ENCODE data around the gene COL4A2.
"Not testable (repeated sequence)": the region's sequence is repeated elsewhere in the genome, so short reads cannot be mapped to it uniquely, and the experiment has no call there.

Gene COL4A2

DNA sequence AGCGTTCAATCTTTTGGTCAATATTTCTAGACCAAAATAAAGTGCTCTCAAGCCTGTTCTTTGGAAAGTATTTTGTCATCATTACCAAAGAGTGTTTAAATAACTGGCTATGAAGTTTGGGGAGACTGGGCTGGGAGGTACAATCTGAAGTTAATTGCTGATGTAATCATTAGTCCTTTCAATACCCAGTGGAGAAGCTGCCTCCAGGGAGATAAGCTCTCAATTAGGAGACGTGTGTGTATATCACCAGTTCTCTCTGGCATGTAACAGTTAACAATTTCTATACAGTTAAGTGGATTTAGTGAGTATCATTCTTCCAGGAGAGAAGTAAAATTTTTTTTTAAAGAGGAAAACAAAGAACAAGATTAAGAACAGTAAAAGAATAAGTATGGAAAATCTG lies 1.5 kb upstream of the COL4A2 start:
- no peak for FAIRE-seq
- DNase-seq (ENCODE audit: insufficient read length, low spot score), result no peak

DNA sequence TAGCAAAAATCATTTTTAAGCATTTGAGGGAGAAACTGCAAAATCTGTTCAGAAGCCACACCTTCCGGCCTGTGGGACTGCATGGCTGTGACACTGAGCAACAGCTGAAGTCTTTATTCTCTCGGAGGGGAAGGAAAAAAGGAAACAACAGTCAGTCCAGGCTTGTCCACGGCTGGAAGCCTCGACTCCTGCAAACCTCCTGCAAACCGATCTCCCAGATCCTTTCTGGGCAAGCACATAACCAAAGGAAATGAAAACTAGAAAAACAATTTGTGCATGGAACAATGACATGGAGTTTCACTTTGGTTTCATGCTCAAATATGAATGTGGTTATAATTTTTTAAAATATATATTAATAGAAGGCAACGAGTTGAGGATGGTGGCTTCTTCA lies 1.1 kb upstream of the COL4A2 start:
- no peak for FAIRE-seq

DNA sequence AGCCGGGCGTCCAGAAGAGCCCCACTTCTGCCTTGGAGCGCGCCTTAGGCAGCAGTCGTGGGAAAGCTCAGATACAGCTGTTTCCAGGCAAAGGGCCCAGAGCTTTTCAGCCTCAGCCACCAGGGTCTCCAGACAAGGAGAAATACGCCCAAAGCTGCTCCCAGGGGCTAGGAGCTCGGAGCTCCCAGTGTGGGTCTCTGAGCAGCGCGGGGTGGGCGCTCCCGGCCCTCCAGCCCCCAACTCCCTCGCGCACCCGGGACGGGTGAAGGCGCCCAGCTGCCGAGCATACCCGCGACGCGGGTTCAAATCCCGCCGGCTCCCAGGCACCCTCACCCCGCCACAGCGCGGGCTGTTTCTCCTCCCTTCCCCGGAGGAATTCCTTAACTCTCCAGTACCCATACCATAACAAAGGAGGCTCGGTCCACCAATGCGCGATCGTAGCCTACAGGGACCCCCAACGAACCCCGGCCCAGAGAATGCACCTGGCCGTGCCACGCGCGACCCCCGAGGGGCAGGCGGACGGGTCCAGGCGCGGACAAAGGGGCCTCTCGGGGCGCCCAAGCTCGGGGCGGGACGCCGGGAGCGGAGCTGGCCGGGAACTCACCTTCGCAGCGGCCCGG lies 634 bp upstream of the COL4A2 start:
- no peak for DNase-seq (ENCODE audit: insufficient read length, low spot score)
- FAIRE-seq, result no peak

More for the DNA sequence above, 1.1 kb upstream of the COL4A2 start:
- DNase-seq (ENCODE audit: insufficient read length, low spot score), result no peak

DNA sequence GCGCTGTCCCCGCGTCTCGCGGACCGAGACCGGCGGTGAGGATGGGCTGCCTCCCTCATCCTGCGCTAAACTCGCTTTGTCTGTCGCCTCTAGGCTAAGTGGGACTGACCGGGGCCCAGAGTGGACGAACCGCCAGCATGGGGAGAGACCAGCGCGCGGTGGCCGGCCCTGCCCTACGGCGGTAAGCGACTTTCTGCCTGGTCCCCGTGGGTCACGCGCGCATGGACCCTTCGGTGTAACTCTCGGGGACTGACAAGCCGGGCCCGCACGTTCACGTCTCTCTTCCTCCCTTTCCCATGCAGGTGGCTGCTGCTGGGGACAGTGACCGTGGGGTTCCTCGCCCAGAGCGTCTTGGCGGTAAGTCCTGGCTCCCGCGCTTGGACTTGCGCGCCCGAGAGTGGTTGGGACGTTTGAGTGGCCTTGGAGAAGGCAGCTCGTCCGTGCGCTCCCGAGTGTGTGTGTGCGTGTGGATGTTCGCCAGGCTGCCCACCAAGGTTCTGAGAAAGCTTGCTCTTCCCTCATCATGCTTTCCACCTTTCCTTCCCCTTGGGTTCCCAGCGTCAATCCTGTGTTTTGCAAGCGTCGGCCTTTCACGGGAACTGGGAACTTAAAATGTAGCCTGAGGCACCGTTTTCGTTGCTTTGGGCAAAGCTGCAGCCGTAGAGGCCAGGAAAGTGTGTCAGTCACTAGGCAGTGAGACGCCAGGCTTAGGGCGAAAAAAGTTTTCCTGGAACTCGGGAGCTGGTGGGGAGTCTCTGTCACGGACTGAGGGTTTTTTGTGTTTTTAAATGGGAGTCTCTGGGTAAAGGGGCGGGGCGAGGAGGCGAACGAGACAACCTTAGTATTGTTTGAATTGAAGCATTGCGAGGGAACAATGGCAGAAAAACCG lies 927 bp downstream of the COL4A2 start:
- FAIRE-seq, result peak; percentile 16
- DNase-seq (ENCODE audit: insufficient read length, low spot score), result no peak

DNA sequence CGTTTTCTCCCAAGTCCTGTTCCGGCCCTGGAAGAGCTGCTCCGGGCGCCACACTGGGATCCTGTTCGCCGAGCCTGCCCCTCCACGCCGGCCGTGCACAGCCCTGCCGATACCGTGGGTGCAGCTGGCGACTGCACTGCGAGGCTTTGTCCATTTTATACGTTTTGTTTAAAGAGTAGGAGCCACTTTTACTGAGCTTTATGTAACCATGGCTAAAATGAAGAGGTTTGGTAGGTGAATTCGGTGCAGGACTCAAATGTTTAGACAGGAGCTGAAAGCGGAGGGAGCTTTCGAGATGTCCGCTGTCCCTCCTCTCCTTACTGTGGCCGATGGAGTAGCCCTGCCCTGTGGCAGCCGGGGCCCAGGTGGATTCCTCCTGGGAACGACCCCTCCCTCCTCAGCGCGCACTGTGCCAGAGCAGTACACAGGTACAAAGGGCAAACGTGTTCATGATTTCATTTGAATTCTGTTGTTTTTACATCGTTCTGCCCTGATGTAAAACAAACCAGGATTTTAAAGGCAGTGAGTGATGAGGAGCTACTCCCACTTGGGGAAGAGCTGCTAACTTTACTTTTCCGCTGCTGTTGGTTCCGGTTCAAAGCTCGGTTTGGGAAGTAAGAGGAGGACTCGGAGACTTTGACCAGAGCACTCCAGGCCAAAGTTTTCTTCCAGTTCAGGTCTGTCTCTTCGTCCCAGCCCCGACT lies 1.7 kb downstream of the COL4A2 start:
- no peak for DNase-seq (ENCODE audit: insufficient read length, low spot score)
- no peak for FAIRE-seq

DNA sequence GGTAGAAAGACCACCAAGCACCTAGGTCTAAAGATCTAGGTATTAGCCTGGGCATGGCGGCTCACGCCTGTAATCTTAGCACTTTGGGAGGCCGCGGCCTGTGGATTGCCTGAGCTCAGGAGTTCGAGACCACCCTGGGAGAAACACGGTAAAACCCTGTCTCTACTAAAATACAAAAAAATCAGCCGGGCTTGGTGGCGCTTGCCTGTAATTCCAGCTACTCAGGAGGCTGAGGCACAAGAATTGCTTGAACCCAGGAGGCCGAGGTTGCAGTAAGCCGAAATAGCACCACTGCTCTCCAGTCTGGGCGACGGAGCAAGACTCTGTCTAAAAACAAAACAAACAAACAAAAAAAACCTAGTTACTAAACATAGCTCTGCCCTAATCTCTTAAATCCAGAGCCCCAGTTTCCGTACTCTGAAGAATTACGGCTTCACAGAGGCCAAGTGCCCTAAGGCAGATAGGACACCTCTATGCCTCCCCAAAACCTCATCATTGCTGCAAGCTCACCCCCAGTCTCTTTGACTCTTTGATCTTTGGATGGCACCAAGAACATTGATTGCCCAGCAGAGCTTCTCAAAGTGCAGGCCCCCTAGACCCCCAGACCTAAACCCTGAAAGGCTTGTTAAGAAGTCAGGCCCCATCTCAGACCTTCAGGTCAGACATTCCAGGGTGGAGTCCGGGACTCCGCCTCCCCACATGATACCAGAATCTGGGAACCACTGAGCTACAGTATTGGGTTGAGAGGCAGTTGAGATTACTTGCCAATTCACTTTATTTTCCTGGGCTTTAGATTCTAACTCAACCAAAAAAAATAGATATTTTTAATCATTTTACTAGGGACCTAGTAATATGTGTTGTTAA lies 2.8 kb downstream of the COL4A2 start:
- no peak for FAIRE-seq
- no peak for DNase-seq (ENCODE audit: insufficient read length, low spot score)

DNA sequence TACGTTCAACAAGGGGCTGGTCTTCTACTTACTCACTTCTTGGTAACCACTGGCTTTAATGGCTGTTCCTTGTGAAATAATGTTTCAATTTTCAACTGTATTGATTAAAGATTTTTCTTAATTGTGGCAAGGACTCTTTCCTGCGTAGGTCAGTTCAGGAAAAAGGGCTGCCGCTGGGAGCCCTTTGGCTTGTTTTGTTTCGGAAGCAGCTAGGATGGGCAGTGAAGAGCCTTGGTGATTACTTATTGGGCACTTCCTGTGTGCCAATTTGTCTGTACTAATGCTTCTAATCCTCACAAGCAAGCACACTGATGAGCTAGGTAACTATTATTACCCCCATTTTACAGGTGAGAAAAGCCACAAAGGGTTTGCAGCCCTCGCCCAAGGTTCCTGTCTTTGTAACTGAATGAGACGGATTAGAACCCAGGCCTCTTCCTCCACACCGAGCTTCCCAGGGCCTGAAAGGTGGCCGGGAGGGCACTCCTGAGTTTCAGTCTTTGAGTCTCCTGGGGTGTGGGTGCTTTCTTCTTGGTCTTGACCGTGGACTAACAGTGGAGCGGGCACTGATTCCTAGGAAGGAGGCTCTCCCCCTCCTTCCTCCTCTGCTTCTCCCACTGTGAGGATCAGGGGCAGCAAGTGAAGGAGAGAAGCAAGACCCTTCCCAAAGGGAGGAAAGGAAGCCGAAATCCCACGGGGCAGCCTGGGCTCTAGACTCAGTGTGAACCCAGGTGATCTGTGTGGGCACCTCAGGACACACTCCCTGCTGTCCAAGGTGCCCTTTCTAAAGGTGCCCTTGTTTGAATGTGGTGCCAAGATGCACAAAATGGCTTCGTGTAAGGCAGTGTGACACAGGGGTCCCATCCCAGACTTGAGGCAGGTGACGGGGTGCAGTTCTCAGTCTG lies 3.7 kb downstream of the COL4A2 start:
- DNase-seq (ENCODE audit: insufficient read length, low spot score) (no peak), FAIRE-seq (no peak)

DNA sequence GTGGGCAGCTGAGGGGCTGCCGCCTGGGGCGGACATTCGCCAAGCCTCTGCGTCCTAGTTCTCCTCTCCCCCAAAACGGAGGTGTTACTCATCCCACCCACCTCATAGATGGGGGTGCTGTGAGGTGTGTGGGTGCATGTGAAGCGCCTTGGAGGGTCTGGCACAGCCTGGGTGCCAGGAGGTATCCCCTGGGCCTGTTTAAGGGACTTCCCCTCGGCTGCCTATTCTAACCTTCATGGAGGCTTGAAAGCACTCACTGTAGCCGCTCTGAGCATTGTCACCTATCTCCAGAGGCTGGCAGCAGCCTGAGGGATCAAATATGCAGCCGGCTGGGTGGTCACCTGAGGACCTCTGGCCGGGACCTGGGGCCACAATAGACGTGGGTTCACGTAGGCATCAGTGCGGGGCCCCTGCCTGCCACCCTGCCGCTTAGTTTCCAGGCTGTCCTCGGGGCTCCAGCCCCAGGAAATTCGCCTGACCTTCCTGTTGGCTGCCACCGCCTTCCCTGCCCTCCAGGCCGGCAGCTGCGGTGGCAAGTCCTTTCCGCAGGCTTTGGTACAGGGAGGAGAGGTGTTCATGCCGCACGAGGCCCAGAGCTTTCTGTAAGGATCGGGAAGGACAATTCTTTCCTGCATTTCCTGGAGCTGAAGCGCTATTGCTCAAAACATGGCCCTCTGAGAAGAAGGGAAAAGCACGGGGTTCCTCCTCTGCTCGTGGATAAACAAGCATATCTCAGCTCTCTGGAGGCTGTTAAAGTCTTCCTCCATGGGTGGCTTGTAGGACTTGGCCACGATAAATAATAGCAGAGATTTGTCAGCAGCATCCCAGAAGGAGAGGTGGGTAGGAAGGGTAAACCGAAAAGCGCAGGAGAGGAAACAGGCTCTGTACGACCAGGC lies 4.6 kb downstream of the COL4A2 start:
- FAIRE-seq (no peak), DNase-seq (ENCODE audit: insufficient read length, low spot score) (no peak)

DNA sequence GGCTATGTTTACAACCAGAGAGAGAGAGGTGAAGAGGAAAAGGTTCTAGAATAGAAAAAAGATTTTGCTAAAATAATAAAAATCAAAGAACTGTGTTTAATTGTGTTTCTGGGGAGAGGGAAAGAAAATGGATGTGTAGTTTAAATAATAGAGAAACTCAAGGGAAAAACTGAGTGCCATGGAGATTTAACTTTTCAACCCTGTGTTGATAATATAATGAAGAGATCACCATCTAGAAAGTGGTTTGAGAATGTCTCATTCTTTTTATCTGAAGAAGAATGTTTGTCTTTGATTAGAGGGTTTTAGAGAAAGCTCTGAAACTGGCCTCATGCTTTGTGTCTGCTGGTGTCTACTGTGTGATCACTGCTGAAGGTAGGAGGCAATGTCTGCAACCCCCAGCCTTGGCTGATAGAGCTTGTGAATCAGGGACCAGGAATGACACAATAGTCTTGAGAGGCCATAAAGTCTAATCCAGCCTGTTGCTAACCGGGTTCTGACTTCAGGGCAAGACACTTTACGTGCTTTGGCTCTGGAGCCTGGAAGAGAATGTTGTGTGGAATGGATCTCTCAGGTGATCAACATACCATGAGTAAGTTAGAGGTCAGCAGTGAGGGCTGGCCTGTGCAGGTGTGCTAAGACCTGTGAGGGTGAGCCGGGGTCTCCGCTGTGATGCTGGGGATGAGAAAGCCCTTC lies 5.4 kb downstream of the COL4A2 start:
- peak; percentile 51 for FAIRE-seq

DNA sequence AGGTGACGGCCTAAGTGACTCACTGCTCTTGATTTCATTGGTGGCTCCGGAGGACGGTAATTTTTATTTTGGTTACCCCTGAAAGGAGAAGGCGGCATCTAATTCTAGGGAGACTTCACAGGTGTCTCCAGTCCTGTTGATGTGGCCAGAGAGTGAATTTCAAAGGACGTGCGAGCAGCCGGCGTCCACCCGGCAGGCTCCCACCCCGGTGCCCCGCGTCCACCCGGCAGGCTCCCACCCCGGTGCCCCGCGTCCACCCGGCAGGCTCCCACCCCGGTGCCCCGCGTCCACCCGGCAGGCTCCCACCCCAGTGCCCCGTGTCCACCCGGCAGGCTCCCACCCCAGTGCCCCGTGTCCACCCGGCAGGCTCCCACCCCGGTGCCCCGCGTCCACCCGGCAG lies 6.2 kb downstream of the COL4A2 start:
- not testable (repeated sequence) for FAIRE-seq; DNase-seq (ENCODE audit: insufficient read length, low spot score)

More for the DNA sequence above, 5.4 kb downstream of the COL4A2 start:
- DNase-seq (ENCODE audit: insufficient read length, low spot score), result peak; percentile 32

DNA sequence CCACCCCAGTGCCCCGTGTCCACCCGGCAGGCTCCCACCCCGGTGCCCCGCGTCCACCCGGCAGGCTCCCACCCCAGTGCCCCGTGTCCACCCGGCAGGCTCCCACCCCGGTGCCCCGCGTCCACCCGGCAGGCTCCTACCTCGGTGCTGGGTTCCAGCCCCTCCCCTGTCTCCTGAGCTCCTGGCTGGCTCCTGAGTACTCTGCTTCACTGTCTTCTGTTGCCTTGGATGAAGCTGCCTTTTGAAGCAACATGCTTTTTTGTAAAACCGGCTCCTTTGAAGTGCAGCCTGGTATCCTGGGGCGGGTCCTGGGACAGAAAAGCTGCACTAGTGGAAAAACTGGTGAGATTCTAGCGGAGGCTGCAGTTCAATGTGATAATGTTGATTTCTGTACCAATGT lies 6.6 kb downstream of the COL4A2 start:
- not testable (repeated sequence) for FAIRE-seq; DNase-seq (ENCODE audit: insufficient read length, low spot score)

DNA sequence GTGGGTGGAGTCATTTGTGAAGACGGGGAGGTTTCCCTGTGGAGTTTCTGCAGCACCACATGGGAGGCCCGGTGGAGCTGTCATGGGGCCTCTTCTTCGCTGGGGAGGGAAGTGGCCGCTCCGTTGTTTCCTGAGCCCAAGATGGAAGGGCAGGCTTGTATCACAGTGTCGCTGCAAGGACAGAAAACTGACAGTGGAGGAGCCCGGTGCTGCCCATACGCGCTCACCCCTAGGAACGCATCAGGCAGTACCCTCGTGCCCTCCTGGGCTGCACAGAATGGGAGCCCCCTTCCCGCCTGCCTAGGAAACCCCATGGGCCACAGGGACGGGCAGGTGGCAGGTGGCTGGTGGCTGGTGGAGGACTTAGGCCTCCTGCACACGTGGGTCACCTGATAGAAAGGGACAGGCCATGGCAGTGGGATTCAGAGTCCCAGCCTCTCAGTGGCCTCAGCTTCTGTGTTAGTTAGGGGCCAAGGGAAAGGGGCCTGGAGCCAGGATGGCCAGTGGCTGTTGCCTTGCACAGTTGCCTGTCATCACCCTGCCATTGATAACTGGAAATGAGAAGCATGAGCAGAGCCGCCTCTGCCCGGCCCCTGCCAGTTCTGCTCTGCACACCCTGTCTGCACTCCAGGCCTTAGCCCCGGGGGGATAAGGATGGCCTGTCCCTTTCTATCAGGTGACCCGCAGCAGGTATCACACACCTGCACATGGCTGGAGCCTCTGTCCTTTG lies 7.6 kb downstream of the COL4A2 start:
- no peak for FAIRE-seq
- no peak for DNase-seq (ENCODE audit: insufficient read length, low spot score)

DNA sequence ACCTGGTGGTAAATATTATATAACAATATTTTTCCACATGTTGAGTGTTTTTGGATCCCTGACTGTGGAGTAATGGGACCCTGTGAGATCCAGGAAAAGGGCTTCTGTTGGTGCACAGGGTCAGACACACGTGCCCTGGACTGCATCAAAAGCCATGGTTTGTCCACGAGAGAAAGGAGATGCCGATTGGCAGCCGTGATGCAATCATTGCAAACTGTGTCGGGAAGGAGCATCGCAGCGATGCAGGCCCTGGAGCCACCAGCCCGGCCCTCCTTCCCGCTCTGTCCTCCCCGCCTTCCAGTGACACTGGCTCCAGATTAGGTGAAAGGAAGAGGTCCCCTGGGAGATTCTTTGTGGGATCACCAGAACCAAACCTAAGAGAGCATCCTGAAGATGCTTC lies 9.1 kb downstream of the COL4A2 start:
- DNase-seq (ENCODE audit: insufficient read length, low spot score) (no peak), FAIRE-seq (no peak)

DNA sequence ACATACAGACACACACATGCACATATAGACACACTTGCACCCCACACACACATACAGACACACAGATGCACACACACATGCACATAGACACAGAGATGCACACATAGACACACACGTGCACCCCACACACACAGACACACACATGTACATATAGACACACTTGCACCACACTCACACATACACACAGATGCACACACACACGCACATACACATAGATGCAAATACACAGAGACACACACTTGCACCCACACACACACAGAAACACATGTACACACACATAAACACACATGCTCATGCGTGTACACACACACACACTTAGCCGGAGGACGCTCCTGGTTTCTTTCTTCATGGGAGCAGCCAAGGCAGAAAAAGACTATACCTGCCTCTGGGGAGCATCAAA lies 10.0 kb downstream of the COL4A2 start:
- DNase-seq (ENCODE audit: insufficient read length, low spot score) (no peak), FAIRE-seq (peak; percentile 92)

DNA sequence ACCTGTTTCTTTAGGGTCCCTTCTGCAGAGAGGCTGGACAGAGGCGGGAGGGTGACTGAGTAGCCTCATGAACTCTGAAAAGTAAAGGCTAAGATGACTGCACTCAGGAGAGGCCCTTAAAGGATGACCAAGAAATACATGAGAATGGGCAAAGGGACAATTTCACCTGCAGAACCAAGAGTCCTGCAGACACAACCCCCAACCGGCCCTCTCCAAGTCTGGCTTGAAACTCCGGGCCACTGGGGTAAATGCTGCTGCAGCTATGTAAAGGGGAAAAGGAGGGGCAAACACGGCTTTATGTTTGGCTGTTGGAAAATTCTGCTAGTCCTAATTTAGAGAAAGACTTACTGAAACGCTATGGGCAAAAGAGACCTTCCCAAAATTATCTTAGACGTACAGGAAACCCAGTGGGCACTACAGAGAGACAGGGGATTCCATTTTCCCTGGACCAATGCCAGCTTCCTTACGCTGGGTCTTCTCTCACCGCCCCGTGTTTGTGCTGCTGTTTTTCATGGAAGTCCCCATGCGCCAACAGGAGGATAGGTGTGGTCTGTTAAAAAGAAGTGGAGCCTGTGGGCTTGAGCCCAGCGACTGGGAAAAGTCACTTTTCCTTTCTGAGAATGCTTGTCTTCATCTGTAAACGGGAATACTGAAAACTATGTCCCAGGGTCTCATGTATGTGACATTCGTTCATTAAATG lies 10.6 kb downstream of the COL4A2 start:
- no peak for DNase-seq (ENCODE audit: insufficient read length, low spot score)
- no peak for FAIRE-seq

DNA sequence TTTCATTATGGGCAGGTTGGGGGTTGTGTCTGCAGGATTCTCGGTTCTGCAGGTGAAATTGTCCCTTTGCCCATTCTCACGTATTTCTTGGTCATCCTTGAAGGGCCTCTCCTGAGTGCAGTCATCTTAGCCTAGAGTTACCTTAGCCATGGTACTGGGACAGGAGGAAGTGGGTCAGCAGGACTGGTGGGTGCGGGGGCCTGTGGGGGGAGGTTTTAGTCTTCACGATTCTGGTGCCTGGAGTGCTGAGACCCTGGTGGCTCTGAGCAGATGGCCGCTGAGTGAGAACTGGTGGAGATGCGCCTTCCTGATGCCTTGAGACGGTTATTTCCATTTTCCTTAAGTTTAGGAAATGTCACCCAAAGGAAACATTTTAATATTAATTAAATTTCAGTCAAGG lies 11.8 kb downstream of the COL4A2 start:
- FAIRE-seq (no peak), DNase-seq (ENCODE audit: insufficient read length, low spot score) (no peak)

DNA sequence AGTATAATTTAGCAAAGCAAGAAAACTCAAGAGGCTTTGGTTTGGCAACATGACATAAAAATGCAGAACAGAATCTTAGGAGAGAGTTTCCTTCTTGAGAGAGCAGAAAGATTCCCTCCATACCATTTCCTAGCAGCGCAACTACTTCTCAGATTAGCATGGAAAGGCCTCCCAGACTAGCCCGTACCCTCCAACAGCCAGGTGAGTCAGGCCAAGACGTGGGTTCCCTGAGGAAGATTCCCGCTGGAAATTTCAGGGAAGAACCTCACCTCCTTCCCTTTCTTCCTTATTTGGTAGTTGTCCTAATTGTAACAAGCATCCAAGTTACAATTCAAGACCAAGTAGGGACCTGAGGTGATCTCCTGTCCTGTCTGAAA lies 12.3 kb downstream of the COL4A2 start:
- no peak for FAIRE-seq

More for the DNA sequence above, 12.3 kb downstream of the COL4A2 start:
- no peak for DNase-seq (ENCODE audit: insufficient read length, low spot score)
